ENCODE data around the gene WDPCP. TPM values are rescaled to one million over a fixed set of nuclear protein-coding genes. Genes with fewer than 3 reads are reported as not detected.

The WDPCP gene
- total RNA-seq, 1 donor, result 16.3 TPM

DNA sequence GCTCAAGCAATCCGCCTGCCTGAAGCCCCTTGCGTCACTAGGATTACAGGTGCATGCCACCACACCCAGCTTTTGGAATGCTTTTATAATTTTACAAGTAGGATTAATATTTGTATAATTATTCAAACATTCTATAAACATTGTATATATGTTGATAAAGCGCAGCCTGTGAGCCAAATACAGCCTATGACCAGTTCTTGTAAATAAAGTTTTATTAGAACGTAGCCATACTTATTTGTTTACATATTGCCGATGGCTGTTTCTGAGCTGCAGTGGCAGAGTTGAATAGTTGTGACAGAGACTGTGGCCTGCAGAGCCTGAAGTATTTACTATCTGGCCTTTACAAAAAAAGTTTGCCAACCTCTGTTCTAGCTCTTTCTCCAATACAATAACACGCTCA, 305.0 kb downstream of the WDPCP start:
- Histone ChIP-seq H4K20me1 (ENCODE audit: insufficient read depth, low read length) (no peaks in the 10 kb centered on the region), H3K4me3 (ENCODE audit: insufficient read depth, low read length) (no peak overlapping the region), H3K27me3 (ENCODE audit: insufficient read depth, low read length) (no peaks in the 10 kb centered on the region), H3K4me1 (ENCODE audit: insufficient read depth, low read length) (no peaks in the 10 kb centered on the region), H3K9me3 (ENCODE audit: low read depth, low read length) (no peaks in the 10 kb centered on the region), H3K4me2 (ENCODE audit: insufficient read depth, low read length) (no peak overlapping the region), H2AFZ (ENCODE audit: low read length) (no peak overlapping the region), H3K79me2 (ENCODE audit: insufficient read depth, low read length) (no peaks in the 10 kb centered on the region), H3K27ac (ENCODE audit: low read depth, low read length) (no peak overlapping the region), H3K36me3 (ENCODE audit: insufficient read depth, low read length) (no peaks in the 10 kb centered on the region)
- no peak for TF ChIP-seq CTCF (IDR thresholded peaks at IDR 0.05; ENCODE audit: extremely low read depth, low read depth, low read length)
- no peak for DNase-seq (ENCODE audit: insufficient read length, low spot score, missing footprints)

- H3K79me2 ChIP-seq (ENCODE audit: insufficient read depth, low read length), result no peaks in the 10 kb centered on the region
- H3K4me1 ChIP-seq (ENCODE audit: insufficient read depth, low read length), result no peaks in the 10 kb centered on the region
- no peaks in the 10 kb centered on the region for H3K36me3 ChIP-seq (ENCODE audit: insufficient read depth, low read length)
- no peak for DNase-seq (ENCODE audit: insufficient read length, low spot score, missing footprints)
- H3K27me3 ChIP-seq (ENCODE audit: insufficient read depth, low read length), result no peaks in the 10 kb centered on the region
- no peak overlapping the region for H3K27ac ChIP-seq (ENCODE audit: low read depth, low read length)
- no peaks in the 10 kb centered on the region for H4K20me1 ChIP-seq (ENCODE audit: insufficient read depth, low read length)
- H3K4me3 ChIP-seq (ENCODE audit: insufficient read depth, low read length), result no peak overlapping the region
- no peak for TF ChIP-seq CTCF (IDR thresholded peaks at IDR 0.05; ENCODE audit: extremely low read depth, low read depth, low read length)
- H2AFZ ChIP-seq (ENCODE audit: low read length), result no peak overlapping the region
- H3K9me3 ChIP-seq (ENCODE audit: low read depth, low read length), result no peaks in the 10 kb centered on the region
- no peak overlapping the region for H3K4me2 ChIP-seq (ENCODE audit: insufficient read depth, low read length)
These were observed 315.7 kb downstream of the WDPCP start for GRCh38 chr2:63272560-63272959.

- no peaks in the 10 kb centered on the region for H3K79me2 ChIP-seq (ENCODE audit: insufficient read depth, low read length)
- H3K9me3 ChIP-seq (ENCODE audit: low read depth, low read length), result no peaks in the 10 kb centered on the region
- H3K36me3 ChIP-seq (ENCODE audit: insufficient read depth, low read length), result no peaks in the 10 kb centered on the region
- no peaks in the 10 kb centered on the region for H3K27me3 ChIP-seq (ENCODE audit: insufficient read depth, low read length)
- no peak overlapping the region for H3K4me3 ChIP-seq (ENCODE audit: insufficient read depth, low read length)
- H3K4me1 ChIP-seq (ENCODE audit: insufficient read depth, low read length), result no peaks in the 10 kb centered on the region
- no peaks in the 10 kb centered on the region for H4K20me1 ChIP-seq (ENCODE audit: insufficient read depth, low read length)
- no peak for TF ChIP-seq CTCF (IDR thresholded peaks at IDR 0.05; ENCODE audit: extremely low read depth, low read depth, low read length)
- H3K4me2 ChIP-seq (ENCODE audit: insufficient read depth, low read length), result no peak overlapping the region
- no peak for DNase-seq (ENCODE audit: insufficient read length, low spot score, missing footprints)
- no peak overlapping the region for H2AFZ ChIP-seq (ENCODE audit: low read length)
- no peak overlapping the region for H3K27ac ChIP-seq (ENCODE audit: low read depth, low read length)
These were observed 317.6 kb downstream of the WDPCP start for GRCh38 chr2:63270717-63271116.

GRCh38 chr2:63268946-63269345, 319.3 kb downstream of the WDPCP start:
- no peaks in the 10 kb centered on the region for H4K20me1 ChIP-seq (ENCODE audit: insufficient read depth, low read length)
- no peaks in the 10 kb centered on the region for H3K27me3 ChIP-seq (ENCODE audit: insufficient read depth, low read length)
- no peak for TF ChIP-seq CTCF (IDR thresholded peaks at IDR 0.05; ENCODE audit: extremely low read depth, low read depth, low read length)
- H3K79me2 ChIP-seq (ENCODE audit: insufficient read depth, low read length), result no peaks in the 10 kb centered on the region
- H2AFZ ChIP-seq (ENCODE audit: low read length), result no peak overlapping the region
- no peak overlapping the region for H3K27ac ChIP-seq (ENCODE audit: low read depth, low read length)
- H3K4me1 ChIP-seq (ENCODE audit: insufficient read depth, low read length), result no peaks in the 10 kb centered on the region
- DNase-seq (ENCODE audit: insufficient read length, low spot score, missing footprints), result no peak
- H3K9me3 ChIP-seq (ENCODE audit: low read depth, low read length), result no peaks in the 10 kb centered on the region
- no peak overlapping the region for H3K4me3 ChIP-seq (ENCODE audit: insufficient read depth, low read length)
- H3K4me2 ChIP-seq (ENCODE audit: insufficient read depth, low read length), result no peak overlapping the region
- no peaks in the 10 kb centered on the region for H3K36me3 ChIP-seq (ENCODE audit: insufficient read depth, low read length)
